Stomach smooth muscle (tissue), 2 donors: ENCODE measurements around the gene CCL25.
"Not testable (repeated sequence)": the region's sequence is repeated elsewhere in the genome, so short reads cannot be mapped to it uniquely, and the experiment has no call there.

Experiments used
- H3K27ac ChIP-seq: one replicate; pipeline ENCODE4 v1.7.0; 2013; ENCODE audit warnings: mild to moderate bottlenecking, low read length, inconsistent platforms
- H3K27me3 ChIP-seq, 2 donors: one replicate each; pipeline ENCODE4 v1.7.0; 2013; ENCODE audit warnings: low read length in 2 of 2; ENCODE audit not compliant: insufficient read depth in 2 of 2, control insufficient read depth in 1 of 2
- H3K36me3 ChIP-seq, 2 donors: one replicate each; pipeline ENCODE4 v1.7.0; 2013; ENCODE audit warnings: low read length in 2 of 2; ENCODE audit not compliant: control insufficient read depth in 2 of 2, insufficient read depth in 2 of 2
- H3K4me1 ChIP-seq: one replicate; pipeline ENCODE4 v1.7.0; 2013; ENCODE audit warnings: low read length; ENCODE audit not compliant: control insufficient read depth, insufficient read depth
- H3K4me3 ChIP-seq, 2 donors: one replicate each; pipeline ENCODE4 v1.7.0; 2013; ENCODE audit warnings: low read length in 2 of 2
- H3K9ac ChIP-seq, 2 donors: one replicate each; pipeline ENCODE4 v1.7.0; 2013; ENCODE audit warnings: low read length in 2 of 2, mild to moderate bottlenecking in 1 of 2
- H3K9me3 ChIP-seq, 2 donors: one replicate each; pipeline ENCODE4 v1.7.0; 2013; ENCODE audit warnings: low read length in 2 of 2; ENCODE audit not compliant: control insufficient read depth in 2 of 2
- donor health status: healthy.
- donor health status: Pancreatic carcinoma.

The CCL25 gene

GRCh38 chr19:8025316-8025715, 27.2 kb upstream of the CCL25 start:
- Histone ChIP-seq H3K9me3 (no peaks in the 10 kb centered on the region), H3K4me3 (no peak overlapping the region), H3K27me3 (no peaks in the 10 kb centered on the region), H3K9ac (no peak overlapping the region), H3K4me1 (no peaks in the 10 kb centered on the region), H3K27ac (no peak overlapping the region), H3K36me3 (no peaks in the 10 kb centered on the region)

- Histone ChIP-seq H3K9me3 (no peaks in the 10 kb centered on the region), H3K36me3 (no peaks in the 10 kb centered on the region), H3K4me1 (no peaks in the 10 kb centered on the region), H3K4me3 (no peak overlapping the region), H3K9ac (no peak overlapping the region), H3K27me3 (no peaks in the 10 kb centered on the region), H3K27ac (no peak overlapping the region)
Measured at GRCh38 chr19:8028951-8029491, 23.5 kb upstream of the CCL25 start.

- Histone ChIP-seq H3K27me3 (no peaks in the 10 kb centered on the region), H3K27ac (no peak overlapping the region), H3K9me3 (no peaks in the 10 kb centered on the region), H3K36me3 (no peaks in the 10 kb centered on the region), H3K9ac (no peak overlapping the region), H3K4me3 (no peak overlapping the region), H3K4me1 (no peaks in the 10 kb centered on the region)
Measured at GRCh38 chr19:8030960-8031359, 21.6 kb upstream of the CCL25 start.

DNA sequence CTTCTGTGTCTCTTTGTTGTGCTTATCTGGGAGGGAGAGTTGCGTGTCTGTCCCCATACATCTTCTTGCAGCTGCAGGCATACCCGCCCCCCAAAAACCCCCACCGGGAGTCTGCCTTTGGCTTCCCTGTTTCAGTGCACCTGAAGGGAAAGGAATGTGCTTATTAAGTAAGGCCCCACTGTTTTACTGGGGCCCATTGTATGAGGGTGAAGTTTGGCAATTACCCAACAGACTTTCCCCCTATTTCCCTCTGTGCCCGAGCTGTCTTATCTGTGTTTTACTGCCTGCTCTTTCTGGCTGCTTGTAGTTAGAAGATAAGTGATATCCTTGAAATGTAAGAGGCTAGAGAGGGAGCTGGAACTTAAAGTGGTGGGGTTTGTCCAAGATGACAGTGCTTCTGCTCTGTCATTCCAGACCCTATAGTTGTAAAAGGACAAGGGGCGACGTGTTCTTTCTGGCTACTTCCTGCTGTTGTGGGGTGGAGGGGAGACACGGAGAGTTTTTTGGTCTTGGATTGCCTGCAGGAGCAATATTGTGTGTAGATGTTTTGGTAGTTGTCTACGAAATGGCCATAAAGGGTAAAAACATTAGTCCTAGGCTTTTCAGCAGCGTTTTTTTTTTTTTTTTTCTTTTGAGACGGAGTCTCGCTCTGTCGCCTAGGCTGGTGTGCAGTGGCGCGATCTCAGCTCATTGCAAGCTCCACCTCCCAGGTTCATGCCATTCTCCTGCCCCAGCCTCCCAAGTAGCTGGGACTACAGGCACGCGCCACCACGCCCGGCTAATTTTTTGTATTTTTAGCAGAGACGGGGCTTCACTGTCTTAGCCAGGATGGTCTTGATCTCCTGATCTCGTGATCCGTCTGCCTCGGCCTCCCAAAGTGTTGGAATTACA, 19.0 kb upstream of the CCL25 start:
- H3K9ac ChIP-seq, H3K27me3 ChIP-seq, H3K27ac ChIP-seq, H3K9me3 ChIP-seq, H3K4me1 ChIP-seq, H3K36me3 ChIP-seq, H3K4me3 ChIP-seq: not testable (repeated sequence)

DNA sequence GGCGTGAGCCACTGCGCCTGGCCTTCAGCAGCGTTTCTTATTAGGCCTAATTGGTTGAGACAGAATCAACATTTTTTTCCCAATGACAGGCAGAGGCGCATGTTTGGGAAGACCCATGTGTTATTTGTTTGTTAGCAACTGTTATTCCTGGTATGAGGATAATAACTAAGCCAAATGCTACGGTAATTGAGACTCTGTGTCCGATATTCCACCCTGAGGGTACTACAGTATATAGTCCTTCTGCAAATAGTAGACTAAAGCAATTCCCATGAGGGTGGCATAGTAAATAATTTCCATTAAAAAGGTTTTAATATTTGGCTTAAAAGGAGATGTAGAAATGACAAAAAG, 18.4 kb upstream of the CCL25 start:
- Histone ChIP-seq H3K4me3 (no peak overlapping the region), H3K27me3 (peaks cover 0 to 2% of the 10 kb centered on the region in 2 donors), H3K9ac (no peak overlapping the region), H3K9me3 (no peaks in the 10 kb centered on the region), H3K27ac (no peak overlapping the region), H3K4me1 (no peaks in the 10 kb centered on the region), H3K36me3 (no peaks in the 10 kb centered on the region)

DNA sequence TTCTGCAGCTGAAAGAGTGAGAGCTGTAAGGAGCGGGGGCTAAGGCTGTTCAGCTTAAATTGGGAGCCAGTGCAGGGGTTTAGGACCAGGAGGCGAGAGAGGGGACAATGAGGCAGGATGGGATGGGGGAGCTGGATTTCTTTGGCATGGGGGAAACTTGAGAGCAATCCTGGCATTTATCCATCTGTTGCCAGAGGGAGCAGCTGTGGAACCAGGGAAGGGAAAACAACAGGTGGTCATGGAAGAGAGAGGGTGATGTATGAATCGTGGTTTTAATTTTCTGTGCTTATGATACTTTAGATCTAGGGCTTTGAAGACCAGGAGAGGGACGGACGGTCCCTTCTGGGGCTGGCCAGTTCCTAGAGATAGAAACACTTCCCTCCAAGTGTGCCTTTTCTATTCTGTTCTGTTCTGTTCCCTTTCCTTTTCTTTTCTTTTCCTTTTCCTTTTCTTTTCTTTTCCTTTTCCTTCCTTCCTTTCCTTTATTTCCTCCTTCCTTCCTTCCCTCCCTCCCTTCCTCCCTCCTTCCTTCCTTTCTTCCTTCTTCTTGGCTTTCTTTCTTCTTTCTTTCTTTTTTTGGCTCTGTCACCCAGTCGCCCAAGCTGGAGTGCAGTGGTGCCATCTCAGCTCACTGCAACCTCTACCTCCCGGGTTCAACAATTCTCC, 16.0 kb upstream of the CCL25 start:
- no peak overlapping the region for H3K27ac ChIP-seq

DNA sequence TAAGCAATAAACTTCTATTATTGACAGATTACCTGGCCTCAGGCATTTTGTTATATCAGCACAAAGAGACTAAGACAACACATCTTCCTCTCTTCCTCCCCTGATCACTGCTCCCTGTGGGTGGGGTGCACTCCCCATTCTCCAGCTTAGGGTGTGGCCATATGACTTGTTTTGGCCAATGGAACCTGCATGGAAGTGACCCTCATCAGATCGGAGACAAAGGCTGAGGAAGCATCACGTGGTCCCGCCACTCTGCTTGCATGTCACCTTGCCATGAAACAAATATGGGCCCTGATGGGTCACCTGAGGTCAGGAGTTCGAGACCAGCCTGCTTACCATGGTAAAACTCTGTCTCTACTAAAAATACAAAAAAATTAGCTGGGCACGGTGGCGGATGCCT, 13.7 kb upstream of the CCL25 start:
- Histone ChIP-seq H3K9ac (no peak overlapping the region), H3K4me3 (no peak overlapping the region)

More for the DNA sequence above, 16.0 kb upstream of the CCL25 start:
- H3K27me3 ChIP-seq = peaks cover 0 to 4% of the 10 kb centered on the region in 2 donors
- no peaks in the 10 kb centered on the region for H3K9me3 ChIP-seq
- H3K9ac ChIP-seq = no peak overlapping the region
- H3K4me3 ChIP-seq = no peak overlapping the region
- no peaks in the 10 kb centered on the region for H3K4me1 ChIP-seq
- H3K36me3 ChIP-seq = no peaks in the 10 kb centered on the region

DNA sequence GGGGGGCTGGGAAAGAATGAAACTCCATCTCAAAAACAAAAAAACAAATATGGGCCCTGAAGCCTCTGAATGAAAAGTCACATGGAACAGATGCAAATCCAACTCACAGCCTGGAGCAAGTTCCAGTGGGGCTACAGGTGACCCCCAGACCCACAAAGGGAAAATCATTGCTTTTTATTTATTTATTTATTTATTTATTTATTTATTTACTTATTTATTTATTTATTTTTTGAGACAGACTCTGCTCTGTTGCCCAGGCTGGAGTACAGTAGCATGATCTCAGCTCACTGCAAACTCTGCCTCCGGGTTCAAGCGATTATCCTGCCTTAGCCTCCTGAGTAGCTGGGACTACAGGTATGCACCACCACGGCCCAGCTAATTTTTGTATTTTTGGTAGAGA, 13.3 kb upstream of the CCL25 start:
- Histone ChIP-seq H3K4me1 (no peaks in the 10 kb centered on the region), H3K27ac (no peak overlapping the region), H3K4me3 (no peak overlapping the region), H3K9me3 (no peaks in the 10 kb centered on the region), H3K27me3 (peaks cover 0 to 7% of the 10 kb centered on the region in 2 donors), H3K36me3 (no peaks in the 10 kb centered on the region), H3K9ac (no peak overlapping the region)

More for the DNA sequence above, 13.7 kb upstream of the CCL25 start:
- no peaks in the 10 kb centered on the region for H3K36me3 ChIP-seq
- H3K9me3 ChIP-seq = no peaks in the 10 kb centered on the region
- H3K27me3 ChIP-seq = peaks cover 0 to 7% of the 10 kb centered on the region in 2 donors
- no peaks in the 10 kb centered on the region for H3K4me1 ChIP-seq
- H3K27ac ChIP-seq = no peak overlapping the region

- no peaks in the 10 kb centered on the region for H3K9me3 ChIP-seq
- peaks cover 0 to 7% of the 10 kb centered on the region in 2 donors for H3K27me3 ChIP-seq
- H3K9ac ChIP-seq = no peak overlapping the region
- no peaks in the 10 kb centered on the region for H3K36me3 ChIP-seq
- no peak overlapping the region for H3K27ac ChIP-seq
- H3K4me1 ChIP-seq = no peaks in the 10 kb centered on the region
- no peak overlapping the region for H3K4me3 ChIP-seq
Measured at GRCh38 chr19:8041531-8041931, 11.0 kb upstream of the CCL25 start.

DNA sequence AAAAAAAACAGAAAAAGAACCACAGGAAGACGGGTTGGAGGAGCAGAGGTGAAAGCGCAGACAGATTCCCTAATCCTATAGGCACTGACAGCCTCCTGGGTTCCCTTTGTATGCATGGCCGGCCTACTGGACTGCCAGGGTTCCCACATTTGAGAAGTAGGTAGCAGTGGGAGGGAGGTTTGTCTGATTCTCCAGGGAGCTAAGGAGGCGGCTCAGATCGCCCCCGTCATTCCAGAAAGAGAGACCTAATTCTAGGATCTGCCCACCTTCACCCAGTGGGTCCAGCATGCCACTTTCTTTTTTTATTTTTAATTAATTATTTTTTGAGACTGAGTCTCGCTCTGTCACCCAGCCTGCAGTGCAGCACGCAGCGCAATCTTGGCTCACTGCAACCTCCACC, 9.7 kb upstream of the CCL25 start:
- Histone ChIP-seq H3K9ac (no peak overlapping the region), H3K4me1 (no peaks in the 10 kb centered on the region), H3K36me3 (no peaks in the 10 kb centered on the region), H3K27ac (no peak overlapping the region), H3K9me3 (no peaks in the 10 kb centered on the region), H3K27me3 (peaks cover 0 to 7% of the 10 kb centered on the region in 2 donors), H3K4me3 (no peak overlapping the region)

DNA sequence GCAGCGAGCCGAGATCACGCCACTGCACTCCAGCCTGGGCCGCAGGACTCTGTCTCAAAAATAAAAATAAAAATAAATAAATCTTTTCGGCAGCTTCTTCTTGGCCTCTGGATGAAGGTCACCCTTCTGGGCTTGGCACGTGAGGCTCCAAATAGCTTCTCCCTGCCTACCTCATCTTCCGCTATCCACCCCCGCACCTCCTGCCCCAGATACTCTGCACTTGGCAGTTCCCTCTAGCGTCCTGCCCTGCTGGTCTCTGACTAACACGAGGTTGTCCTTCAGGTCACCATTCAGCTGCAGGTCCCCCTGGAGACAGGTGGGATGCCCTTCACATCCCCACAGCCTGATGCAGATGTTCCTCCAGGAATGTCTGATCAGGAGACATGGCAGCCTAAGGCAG, 8.5 kb upstream of the CCL25 start:
- H3K27ac ChIP-seq = no peak overlapping the region
- H3K36me3 ChIP-seq = no peaks in the 10 kb centered on the region
- H3K27me3 ChIP-seq = peaks cover 0 to 4% of the 10 kb centered on the region in 2 donors
- no peak overlapping the region for H3K9ac ChIP-seq
- H3K4me1 ChIP-seq = no peaks in the 10 kb centered on the region
- no peak overlapping the region for H3K4me3 ChIP-seq
- H3K9me3 ChIP-seq = no peaks in the 10 kb centered on the region
